AG10803 (cell line): Measurements from ENCODE around the gene PSIP1.
"Not testable (repeated sequence)": the region's sequence is repeated elsewhere in the genome, so short reads cannot be mapped to it uniquely, and the experiment has no call there.

ENCODE experiments used
- DNase-seq: peaks from one replicate; pipeline ENCODE4 v3.0.0; 2010; ENCODE audit warnings: low read depth
- H3K4me3 ChIP-seq: 2 replicates; pipeline ENCODE4 v1.5.1; 2011; ENCODE audit warnings: mild to moderate bottlenecking, low read length, control low read depth
- TF ChIP-seq, protein P1 (sequence below): conservative IDR thresholded peaks from 2 replicates; pipeline ENCODE4 v1.5.1; 2011; ENCODE audit warnings: mild to moderate bottlenecking, low read length, control low read depth, inconsistent platforms

PSIP1 gene

GRCh38 chr9:15468145-15468544, 42.6 kb downstream of the PSIP1 start:
- DNase-seq, result no peak
- no peak overlapping the region for H3K4me3 ChIP-seq
- TF ChIP-seq, protein P1, sequence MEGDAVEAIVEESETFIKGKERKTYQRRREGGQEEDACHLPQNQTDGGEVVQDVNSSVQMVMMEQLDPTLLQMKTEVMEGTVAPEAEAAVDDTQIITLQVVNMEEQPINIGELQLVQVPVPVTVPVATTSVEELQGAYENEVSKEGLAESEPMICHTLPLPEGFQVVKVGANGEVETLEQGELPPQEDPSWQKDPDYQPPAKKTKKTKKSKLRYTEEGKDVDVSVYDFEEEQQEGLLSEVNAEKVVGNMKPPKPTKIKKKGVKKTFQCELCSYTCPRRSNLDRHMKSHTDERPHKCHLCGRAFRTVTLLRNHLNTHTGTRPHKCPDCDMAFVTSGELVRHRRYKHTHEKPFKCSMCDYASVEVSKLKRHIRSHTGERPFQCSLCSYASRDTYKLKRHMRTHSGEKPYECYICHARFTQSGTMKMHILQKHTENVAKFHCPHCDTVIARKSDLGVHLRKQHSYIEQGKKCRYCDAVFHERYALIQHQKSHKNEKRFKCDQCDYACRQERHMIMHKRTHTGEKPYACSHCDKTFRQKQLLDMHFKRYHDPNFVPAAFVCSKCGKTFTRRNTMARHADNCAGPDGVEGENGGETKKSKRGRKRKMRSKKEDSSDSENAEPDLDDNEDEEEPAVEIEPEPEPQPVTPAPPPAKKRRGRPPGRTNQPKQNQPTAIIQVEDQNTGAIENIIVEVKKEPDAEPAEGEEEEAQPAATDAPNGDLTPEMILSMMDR, result no peak

DNA sequence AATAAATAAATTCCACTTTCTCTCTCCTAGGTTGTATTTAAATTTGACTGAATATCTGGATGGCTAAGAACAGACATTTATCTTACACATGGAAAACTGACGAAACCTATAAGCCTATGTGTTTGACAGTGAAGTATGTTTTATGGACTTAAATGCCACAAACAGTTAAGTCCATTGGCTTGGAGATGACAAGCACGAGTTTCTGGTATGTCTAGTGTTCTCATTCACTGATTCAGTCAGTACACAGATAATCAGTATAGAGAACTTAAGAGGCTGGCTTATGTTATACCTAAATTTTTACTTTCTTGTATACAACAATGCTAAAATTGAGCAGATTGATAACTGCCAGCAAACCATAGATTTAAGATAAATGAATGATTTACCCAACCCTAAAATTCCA, 49.2 kb downstream of the PSIP1 start:
- DNase-seq, result no peak
- no peak overlapping the region for H3K4me3 ChIP-seq

GRCh38 chr9:15461056-15461455, 49.7 kb downstream of the PSIP1 start:
- DNase-seq, result no peak
- TF ChIP-seq, protein P1, result no peak
- H3K4me3 ChIP-seq, result no peak overlapping the region

More for the DNA sequence above, 49.2 kb downstream of the PSIP1 start:
- TF ChIP-seq, protein P1, result no peak

GRCh38 chr9:15453956-15454355, 56.8 kb downstream of the PSIP1 start:
- TF ChIP-seq, protein P1, result no peak
- H3K4me3 ChIP-seq, result no peak overlapping the region
- DNase-seq, result no peak

DNA sequence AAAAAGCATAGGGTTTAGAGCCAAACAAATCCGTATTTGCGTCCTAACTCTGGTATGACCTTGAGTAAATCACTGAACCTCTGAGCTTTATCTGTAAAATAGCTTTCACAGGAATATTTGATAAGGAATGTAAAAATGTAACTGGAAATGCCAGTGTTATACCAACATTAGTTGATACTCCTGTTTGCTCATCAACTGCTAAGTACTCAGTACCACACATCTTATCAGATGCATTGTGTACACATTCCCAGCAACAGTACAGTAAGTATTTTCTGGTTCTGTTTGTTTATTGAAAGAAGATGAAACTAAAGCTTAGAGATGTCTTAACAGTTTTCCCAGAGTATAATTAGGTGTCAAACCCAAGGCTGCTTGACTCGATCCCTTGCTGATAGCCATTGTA, 66.6 kb downstream of the PSIP1 start:
- DNase-seq, result no peak
- TF ChIP-seq, protein P1, result no peak
- no peak overlapping the region for H3K4me3 ChIP-seq

- not testable (repeated sequence) for DNase-seq, H3K4me3 ChIP-seq
Measured at GRCh38 chr9:15442264-15442663, 68.5 kb downstream of the PSIP1 start.

GRCh38 chr9:15441841-15442240, 68.9 kb downstream of the PSIP1 start:
- H3K4me3 ChIP-seq, DNase-seq: not testable (repeated sequence)

DNA sequence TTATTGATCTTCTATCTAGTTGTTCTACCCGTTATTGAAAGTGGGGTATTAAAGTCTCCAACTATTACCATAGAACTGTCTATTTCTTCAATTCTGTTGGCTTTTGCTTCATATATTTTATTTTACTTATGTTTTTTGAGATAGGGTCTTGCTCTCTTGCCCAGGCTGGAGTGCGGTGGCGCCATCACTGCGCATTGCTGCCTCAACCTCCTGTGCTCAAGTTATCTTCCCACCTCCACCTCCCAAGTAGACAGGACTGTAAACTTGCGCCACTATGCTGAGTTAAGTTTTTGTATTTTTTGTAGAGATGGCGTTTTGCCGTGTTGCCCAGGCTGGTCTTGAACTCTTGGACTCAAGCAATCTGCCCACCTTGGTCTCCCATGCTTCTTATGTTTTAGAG, 71.9 kb downstream of the PSIP1 start:
- H3K4me3 ChIP-seq, result no peak overlapping the region
- TF ChIP-seq, protein P1, result no peak
- DNase-seq, result no peak
